ENCODE measurements around the gene ELMO1. TPM values are rescaled to one million over a fixed set of nuclear protein-coding genes. Genes with fewer than 3 reads are reported as not detected.

Gene ELMO1, protein sequence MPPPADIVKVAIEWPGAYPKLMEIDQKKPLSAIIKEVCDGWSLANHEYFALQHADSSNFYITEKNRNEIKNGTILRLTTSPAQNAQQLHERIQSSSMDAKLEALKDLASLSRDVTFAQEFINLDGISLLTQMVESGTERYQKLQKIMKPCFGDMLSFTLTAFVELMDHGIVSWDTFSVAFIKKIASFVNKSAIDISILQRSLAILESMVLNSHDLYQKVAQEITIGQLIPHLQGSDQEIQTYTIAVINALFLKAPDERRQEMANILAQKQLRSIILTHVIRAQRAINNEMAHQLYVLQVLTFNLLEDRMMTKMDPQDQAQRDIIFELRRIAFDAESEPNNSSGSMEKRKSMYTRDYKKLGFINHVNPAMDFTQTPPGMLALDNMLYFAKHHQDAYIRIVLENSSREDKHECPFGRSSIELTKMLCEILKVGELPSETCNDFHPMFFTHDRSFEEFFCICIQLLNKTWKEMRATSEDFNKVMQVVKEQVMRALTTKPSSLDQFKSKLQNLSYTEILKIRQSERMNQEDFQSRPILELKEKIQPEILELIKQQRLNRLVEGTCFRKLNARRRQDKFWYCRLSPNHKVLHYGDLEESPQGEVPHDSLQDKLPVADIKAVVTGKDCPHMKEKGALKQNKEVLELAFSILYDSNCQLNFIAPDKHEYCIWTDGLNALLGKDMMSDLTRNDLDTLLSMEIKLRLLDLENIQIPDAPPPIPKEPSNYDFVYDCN
- total RNA-seq (2014; rRNA removed) (not detected in 2 replicates), Bru-seq, nascent RNA (percentile 1 among the genes with signal in this experiment), BruChase-seq, experiment 1, labeled RNA remaining after a 6-hour chase (percentile 0 among the genes with signal in this experiment), BruChase-seq, experiment 2, labeled RNA remaining after a 2-hour chase (percentile 1 among the genes with signal in this experiment)
- long read RNA-seq, result 0 reads

DNA sequence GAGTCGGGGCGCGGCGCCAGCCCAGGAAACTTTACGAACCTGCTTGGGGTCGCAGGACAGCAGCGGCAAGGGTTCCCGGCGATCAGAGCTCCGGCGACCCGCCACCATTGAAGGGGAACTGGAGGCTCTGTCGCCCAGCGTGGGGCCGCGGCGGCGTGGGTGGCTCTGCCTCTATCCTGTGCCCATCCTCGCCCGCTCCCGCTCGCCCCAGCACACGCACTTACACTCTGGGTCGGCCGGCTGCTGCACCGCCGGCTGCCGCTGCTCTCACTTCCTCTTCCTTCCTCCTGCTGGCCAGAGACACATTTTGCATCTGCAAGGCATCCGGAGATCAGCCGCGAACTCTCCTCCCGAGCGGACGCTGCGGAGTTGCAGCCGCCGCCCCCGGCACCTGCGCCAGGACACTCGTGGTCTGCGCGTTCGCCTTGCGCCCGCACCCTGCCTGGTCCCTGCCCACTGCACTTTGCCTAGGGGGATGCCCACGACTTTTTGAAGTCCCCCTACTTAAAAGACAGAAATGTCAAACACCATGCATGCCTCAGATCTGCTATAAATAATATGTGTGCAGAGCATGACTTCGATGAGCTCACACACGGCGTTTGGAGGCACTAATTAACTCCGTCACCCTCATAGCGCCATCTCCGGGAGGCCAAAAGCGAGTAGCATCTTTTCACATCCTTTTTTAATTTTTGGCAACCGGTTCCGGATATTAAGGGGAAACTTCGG is at the start of gene ELMO1:
Gene ELMO1, minus strand, starts transcription at position 229 of the 726 bp plus-strand sequence. CDS start 106,174 bp downstream, outside the sequence.
- Histone ChIP-seq H3K9me3 (ENCODE audit: low read length) (no peaks in the 10 kb centered on the region), H3K79me2 (ENCODE audit: low read length) (no peaks in the 10 kb centered on the region), H2AFZ (ENCODE audit: low read length) (peak within 1 kb of the TSS; percentile 59), H3K36me3 (ENCODE audit: low read depth, low read length) (no peaks in the 10 kb centered on the region), H4K20me1 (ENCODE audit: low read length) (no peaks in the 10 kb centered on the region), H3K27ac (ENCODE audit: low read length) (no peak within 1 kb of the TSS), H3K4me1 (ENCODE audit: insufficient read depth, low read length) (no peaks in the 10 kb centered on the region), H3K9me2 (replicated peaks; ENCODE audit: low read length) (no peaks in the 10 kb centered on the region), H3K9ac (ENCODE audit: low read length) (no peak within 1 kb of the TSS), H3K4me2 (ENCODE audit: low read length) (peak within 1 kb of the TSS; percentile 48; the same call in 1 of the 2 replicates), H3F3A (ENCODE audit: low read length, unreplicated experiment) (no peaks in the 10 kb centered on the region), H3K27me3 (ENCODE audit: low read length) (peaks cover 36% of the 10 kb centered on the region), H3K4me3 (ENCODE audit: low read length) (peak within 1 kb of the TSS; percentile 46)
- ChIA-PET CTCF (no interaction called here), POLR2A (ENCODE audit: unreplicated experiment) (no interaction called here)
- peak; percentile 2 for DNase-seq
- TF ChIP-seq EZH2 (IDR thresholded peaks at IDR 0.05; ENCODE audit: low read length, unreplicated experiment), result no peak
- TF ChIP-seq EZH2phosphoT487 (IDR thresholded peaks at IDR 0.05; ENCODE audit: borderline replicate concordance, low read length), result peak; percentile 25; the same call in 1 of the 2 replicates
- peak; percentile 16; the same call in 1 of the 2 replicates for TF ChIP-seq CTCF (conservative IDR thresholded peaks at IDR 0.05; ENCODE audit: low read depth, low read length)
- ATAC-seq, result peak; percentile 72
- no TSS peak for BruUV-seq (replicated peaks)
- intact Hi-C loops (cut with micrococcal nuclease), result no loop called here

DNA sequence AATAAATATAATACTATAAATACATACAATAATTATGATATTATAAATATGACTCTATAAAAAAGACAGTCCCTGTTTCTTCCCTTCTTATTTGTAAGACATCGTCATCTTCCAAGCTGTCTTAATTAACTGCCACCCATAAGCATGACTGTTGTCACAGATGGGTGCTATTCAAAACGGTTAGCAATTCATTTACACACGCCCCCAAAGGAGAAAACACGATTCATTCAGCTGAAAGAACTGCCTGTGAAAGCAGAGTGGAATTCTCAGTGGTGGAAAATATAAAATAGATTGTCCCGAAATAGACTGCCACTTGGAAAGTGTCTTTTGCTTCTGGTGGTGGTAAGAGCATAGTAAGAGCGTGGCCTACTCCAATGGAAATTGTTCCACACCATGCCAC is 48.9 kb upstream of the ELMO1 start:
- H3K79me2 ChIP-seq (ENCODE audit: low read length), result no peaks in the 10 kb centered on the region
- H3K9me2 ChIP-seq (replicated peaks; ENCODE audit: low read length), result no peaks in the 10 kb centered on the region
- no peak overlapping the region for H3K9ac ChIP-seq (ENCODE audit: low read length)
- H3K4me2 ChIP-seq (ENCODE audit: low read length), result no peak overlapping the region
- H3K36me3 ChIP-seq (ENCODE audit: low read depth, low read length), result no peaks in the 10 kb centered on the region
- ChIA-PET CTCF (no interaction called here), POLR2A (ENCODE audit: unreplicated experiment) (no interaction called here)
- no peaks in the 10 kb centered on the region for H4K20me1 ChIP-seq (ENCODE audit: low read length)
- H2AFZ ChIP-seq (ENCODE audit: low read length), result no peak overlapping the region
- no peaks in the 10 kb centered on the region for H3K9me3 ChIP-seq (ENCODE audit: low read length)
- DNase-seq (no peak), ATAC-seq (no peak)
- intact Hi-C loops (cut with micrococcal nuclease), result loop anchor here (5.0 kb wide), 1 partner anchor 265 kb away; no protein-coding TSS in a partner anchor
- no peak overlapping the region for H3K27ac ChIP-seq (ENCODE audit: low read length)
- H3K4me1 ChIP-seq (ENCODE audit: insufficient read depth, low read length), result no peaks in the 10 kb centered on the region
- H3K27me3 ChIP-seq (ENCODE audit: low read length), result no peaks in the 10 kb centered on the region
- H3K4me3 ChIP-seq (ENCODE audit: low read length), result no peak overlapping the region
- no peak for TF ChIP-seq EZH2 (IDR thresholded peaks at IDR 0.05; ENCODE audit: low read length, unreplicated experiment)
- BruUV-seq (replicated peaks), result no TSS peak
- H3F3A ChIP-seq (ENCODE audit: low read length, unreplicated experiment), result no peaks in the 10 kb centered on the region
